Tibial nerve (tissue), 4 donors: Measurements from ENCODE around the gene FOLR1. TPM values are rescaled to one million over a fixed set of nuclear protein-coding genes. Genes with fewer than 3 reads are reported as not detected.

ENCODE experiments used
- DNase-seq, 2 donors: peaks; one replicate each; pipeline ENCODE4 v3.0.0-alpha.2; 2019; ENCODE audit warnings: low spot score in 2 of 2
- H3K27ac ChIP-seq, 4 donors: fragments of 200-600 bp; sonication (generic) in 3 of 4; one replicate each; pipeline ENCODE4 v1.5.1; 2017 to 2019; ENCODE audit warnings: mild to moderate bottlenecking in 1 of 4
- H3K27me3 ChIP-seq, 2 donors: fragments of 200-600 bp; sonication (generic) in 1 of 2; one replicate each; pipeline versions ENCODE4 v1.5.1 to v1.6.0; 2017 to 2019
- H3K36me3 ChIP-seq, 3 donors: fragments of 200-600 bp; sonication (generic); one replicate each; pipeline ENCODE4 v1.5.1; 2018 to 2019
- H3K4me1 ChIP-seq, 4 donors: fragments of 200-600 bp; sonication (generic) in 3 of 4; one replicate each; pipeline ENCODE4 v1.5.1; 2017 to 2019
- H3K4me3 ChIP-seq, 4 donors: fragments of 200-600 bp; sonication (generic) in 3 of 4; one replicate each; pipeline ENCODE4 v1.5.1; 2017 to 2019; ENCODE audit warnings: mild to moderate bottlenecking in 1 of 4, moderate library complexity in 1 of 4
- H3K9me3 ChIP-seq, 4 donors: fragments of 200-600 bp; sonication (generic) in 3 of 4; one replicate each; pipeline ENCODE4 v1.5.1; 2017 to 2019
- CTCF ChIP-seq, 5 experiments: fragments of 200-600 bp in 3 of 5; fragments of 450-650 bp in 2 of 5; sonication (generic) in 3 of 5; IDR thresholded peaks; one replicate each; pipeline ENCODE4 v1.5.1; 2016 to 2019; ENCODE audit warnings: antibody characterized with exemption in 5 of 5, mild to moderate bottlenecking in 3 of 5, moderate library complexity in 2 of 5
- EP300 ChIP-seq, 2 donors: sonication (generic); formaldehyde crosslinking; IDR thresholded peaks; one replicate each; pipeline ENCODE4 v1.6.1; 2017; ENCODE audit warnings: antibody characterized with exemption in 2 of 2, mild to moderate bottlenecking in 1 of 2
- POLR2A ChIP-seq, 2 donors: fragments of 450-650 bp; IDR thresholded peaks; one replicate each; pipeline ENCODE4 v1.6.1; 2017; ENCODE audit warnings: antibody characterized with exemption in 2 of 2, mild to moderate bottlenecking in 2 of 2, moderate library complexity in 2 of 2
- WGBS, 2 donors: methylation state at CpG; one replicate each; pipeline ENCODE4 v1.1.5; 2018; 5-methylcytosine and 5-hydroxymethylcytosine counted together
- total RNA-seq, 4 donors: library from RNA; depleted of rRNA; stranded (reverse); fragments of >200 nt; gene quantifications; one replicate each; pipeline ENCODE4 v1.1.0, GENCODE V29; 2016

FOLR1 gene
- total RNA-seq, 4 donors from 2014 or later, result 0.39 to 0.66 TPM; not detected in 2

DNA sequence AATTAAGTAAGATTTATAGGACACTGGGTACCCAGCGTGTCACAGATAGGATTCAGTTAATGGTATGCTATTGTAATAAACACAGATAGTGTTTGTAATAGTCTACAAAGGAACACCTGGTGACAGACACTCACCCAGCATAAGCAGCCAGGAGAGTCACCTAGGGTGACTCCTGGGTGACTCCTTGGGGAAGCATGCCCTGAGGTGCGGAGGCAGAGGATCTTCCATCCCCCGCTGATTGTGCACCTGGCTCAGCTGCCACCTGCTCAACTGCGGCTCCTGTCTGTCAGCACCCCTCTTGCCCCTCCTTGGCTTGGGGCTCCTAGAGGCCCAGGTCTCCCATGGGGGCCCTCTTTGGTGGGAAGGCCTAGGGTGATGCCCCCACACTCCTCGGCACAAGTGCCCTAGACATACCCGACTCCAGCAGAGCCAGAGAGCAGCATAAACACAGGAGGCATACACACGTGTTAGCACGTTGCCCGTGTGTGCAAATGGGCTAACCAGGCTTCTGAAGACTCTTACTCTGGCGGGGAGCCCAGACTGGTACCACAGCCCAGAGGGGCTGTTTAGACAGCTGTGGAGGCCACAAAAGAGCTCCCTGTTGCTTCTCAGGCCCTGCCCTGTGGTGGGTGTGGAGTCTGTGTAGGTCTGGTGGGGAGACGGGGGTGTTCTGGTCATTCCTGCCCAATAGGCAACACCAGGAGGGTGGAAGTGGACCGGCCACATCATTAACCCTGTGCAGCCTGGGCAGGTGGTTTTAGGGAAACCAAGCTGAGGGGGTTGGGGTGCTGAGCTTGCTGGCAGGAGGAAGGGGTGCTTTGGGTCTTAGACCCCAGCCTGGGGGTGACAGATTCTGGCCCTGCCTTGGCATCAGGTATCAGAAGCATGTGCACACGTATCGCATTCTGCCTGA is 35.6 kb downstream of the FOLR1 start:
- peak overlapping the region in 2 of 4 donors; percentile 34 to 43 for H3K27ac ChIP-seq
- no peaks in the 10 kb centered on the region for H3K9me3 ChIP-seq
- no peaks in the 10 kb centered on the region for H3K27me3 ChIP-seq
- peaks cover 0 to 59% (median 23%) of the 10 kb centered on the region in 3 donors for H3K36me3 ChIP-seq
- TF ChIP-seq CTCF (IDR thresholded peaks at IDR 0.05) (no peak), POLR2A (IDR thresholded peaks at IDR 0.05) (no peak), EP300 (IDR thresholded peaks at IDR 0.05) (no peak)
- WGBS, 2 donors, result 57 to 73% methylated on average over 9 to 13 of the region's 14 CpGs
- no peak for DNase-seq
- H3K4me3 ChIP-seq, result no peak overlapping the region
- H3K4me1 ChIP-seq, result peaks cover 0 to 40% (median 23%) of the 10 kb centered on the region in 4 donors

GRCh38 chr11:72228229-72228843 is 36.4 kb downstream of the FOLR1 start:
- H3K9me3 ChIP-seq, result no peaks in the 10 kb centered on the region
- no peak for DNase-seq
- peaks cover 0 to 67% (median 23%) of the 10 kb centered on the region in 3 donors for H3K36me3 ChIP-seq
- H3K4me1 ChIP-seq, result peaks cover 0 to 36% (median 21%) of the 10 kb centered on the region in 4 donors
- H3K27me3 ChIP-seq, result no peaks in the 10 kb centered on the region
- no peak overlapping the region for H3K4me3 ChIP-seq
- H3K27ac ChIP-seq, result peak overlapping the region in 1 of 4 donors; percentile 34
- 70 to 76% methylated on average over 13 to 16 of the region's 16 CpGs for WGBS, 2 donors
- TF ChIP-seq CTCF (IDR thresholded peaks at IDR 0.05), result peak in 2 of 5 experiments; percentile 11 to 13
- TF ChIP-seq POLR2A (IDR thresholded peaks at IDR 0.05), result no peak

DNA sequence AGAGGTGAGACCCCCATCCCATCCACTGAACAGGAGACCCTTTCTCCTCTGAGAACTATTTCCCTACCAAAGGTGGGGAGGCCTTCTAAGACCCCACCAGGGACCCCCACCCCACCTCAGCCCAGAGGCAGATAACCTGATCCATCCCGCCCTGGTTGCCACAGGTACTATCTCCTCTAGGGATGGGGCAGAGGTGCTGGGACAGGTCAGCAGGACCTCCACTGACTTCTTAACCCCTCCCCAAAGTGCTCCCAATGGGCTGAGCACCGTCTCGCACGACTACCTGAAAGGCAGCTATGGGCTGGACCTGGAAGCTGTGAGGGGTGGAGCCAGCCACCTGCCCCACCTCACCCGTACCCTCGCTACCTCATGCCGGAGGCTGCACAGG is 36.9 kb downstream of the FOLR1 start:
- 87 to 89% methylated on average over 7 of the region's 7 CpGs for WGBS, 2 donors
- TF ChIP-seq POLR2A (IDR thresholded peaks at IDR 0.05) (no peak), CTCF (IDR thresholded peaks at IDR 0.05) (no peak), EP300 (IDR thresholded peaks at IDR 0.05) (no peak)
- DNase-seq, result no peak
- peaks cover 0 to 72% (median 23%) of the 10 kb centered on the region in 3 donors for H3K36me3 ChIP-seq
- H3K4me3 ChIP-seq, result no peak overlapping the region
- no peak overlapping the region for H3K27ac ChIP-seq
- no peaks in the 10 kb centered on the region for H3K27me3 ChIP-seq
- peaks cover 0 to 36% (median 21%) of the 10 kb centered on the region in 4 donors for H3K4me1 ChIP-seq
- H3K9me3 ChIP-seq, result no peaks in the 10 kb centered on the region

GRCh38 chr11:72229336-72229924 is 37.5 kb downstream of the FOLR1 start:
- no peak for TF ChIP-seq CTCF (IDR thresholded peaks at IDR 0.05)
- TF ChIP-seq EP300 (IDR thresholded peaks at IDR 0.05), result no peak
- no peak for TF ChIP-seq POLR2A (IDR thresholded peaks at IDR 0.05)
- Histone ChIP-seq H3K9me3 (no peaks in the 10 kb centered on the region), H3K27me3 (no peaks in the 10 kb centered on the region), H3K4me1 (peaks cover 0 to 36% (median 21%) of the 10 kb centered on the region in 4 donors), H3K36me3 (peaks cover 0 to 78% (median 29%) of the 10 kb centered on the region in 3 donors), H3K27ac (no peak overlapping the region), H3K4me3 (no peak overlapping the region)
- 86 to 93% methylated on average over 8 of the region's 8 CpGs for WGBS, 2 donors
- DNase-seq, result no peak
